Ovary (tissue), 9 donors: ENCODE results near the gene KRTAP17-1. TPM values are rescaled to one million over a fixed set of nuclear protein-coding genes. Genes with fewer than 3 reads are reported as not detected.
A peak's percentile ranks its signal among the peaks of the same experiment; 100 is the strongest.

Source experiments
- DNase-seq, 5 donors: peaks; one replicate each; pipeline ENCODE4 v3.0.0-alpha.2; 2019 to 2020
- H3K27ac ChIP-seq, 2 donors: fragments of 200-600 bp; one replicate each; pipeline versions ENCODE4 v1.5.1 to v1.8.0; 2019 to 2022
- H3K27me3 ChIP-seq: fragments of 200-600 bp; one replicate; pipeline ENCODE4 v1.8.0; 2022
- H3K36me3 ChIP-seq: fragments of 200-600 bp; sonication (generic); one replicate; pipeline ENCODE4 v1.5.1; 2019
- H3K4me1 ChIP-seq: one replicate; pipeline ENCODE4 v1.8.1; 2013; ENCODE audit warnings: mild to moderate bottlenecking, moderate library complexity; ENCODE audit not compliant: insufficient read depth
- H3K4me3 ChIP-seq: fragments of 200-600 bp; sonication (generic); one replicate; pipeline ENCODE4 v1.5.1; 2017
- H3K9me3 ChIP-seq, 2 donors: fragments of 200-600 bp in 1 of 2; sonication (generic) in 1 of 2; one replicate each; pipeline versions ENCODE4 v1.5.1 to v1.8.1; 2013 to 2019; ENCODE audit warnings: mild to moderate bottlenecking in 1 of 2, moderate library complexity in 1 of 2
- CTCF ChIP-seq, 3 donors: fragments of 450-650 bp in 2 of 3; fragments of 200-600 bp in 1 of 3; IDR thresholded peaks; one replicate each; pipeline versions ENCODE4 v1.5.1 to v1.8.0; 2016 to 2022; ENCODE audit warnings: antibody characterized with exemption in 3 of 3, mild to moderate bottlenecking in 1 of 3
- EP300 ChIP-seq: sonication (generic); formaldehyde crosslinking; IDR thresholded peaks from one replicate; pipeline ENCODE4 v1.6.1; 2017; ENCODE audit warnings: antibody characterized with exemption
- POLR2A ChIP-seq: fragments of 450-650 bp; IDR thresholded peaks from one replicate; pipeline ENCODE4 v1.6.1; 2017; ENCODE audit warnings: antibody characterized with exemption, mild to moderate bottlenecking, moderate library complexity
- WGBS, 3 donors: extraction: QIAGEN DNeasy Blood & Tissue Kit in 1 of 3; methylation state at CpG; one replicate each; pipeline versions ENCODE4 v1.1.5 to v1.1.7; 2013 to 2017; 5-methylcytosine and 5-hydroxymethylcytosine counted together
- intact Hi-C, 4 donors: fragments of 100-400 bp; cut with DNase I; formaldehyde crosslinking; loops; one replicate each; pipeline versions ENCODE4 v1.11.0 to v1.15.1; 2022 to 2023
- polyA plus RNA-seq, 2 donors: library from polyadenylated mRNA; stranded (reverse); fragments of 200-250 nt in 1 of 2; fragments of 350-450 nt in 1 of 2; fragmentation: Illumina TruSeq in 1 of 2; extraction: RNeasy Lipid Tissue Mini Kit (QIAGEN cat#74804) in 1 of 2; gene quantifications; one replicate each; pipeline ENCODE4 v1.2.3, GENCODE V29; 2013 to 2014
- total RNA-seq, 7 donors: library from RNA; depleted of rRNA in 2 of 7; stranded (reverse); fragments of >200 nt in 2 of 7; fragmentation: NEBNext Ultra II Directional in 3 of 7; extraction: Animal tissue kit (Norgen Biotek cat#: 25700) in 3 of 7; gene quantifications; one replicate each; pipeline versions ENCODE4 v1.1.0 to v1.2.4, GENCODE V29; 2016 to 2023
- donor health status: DM: no; HTN: no; CAD: no; lungs with moderate emphysema.
- donor health status: DM: no; HTN: no; CAD: no.
- donor health status: Bipolar disorder and iron deficiency.
- donor health status: DM: yes; HTN: yes; CAD: no.
- donor health status: DM: no; HTN: no; CAD: no.
- donor health status: DM: yes; HTN: yes; CAD: no.

The KRTAP17-1 gene
- total and polyA plus RNA-seq, 9 donors = not detected

GRCh38 chr17:41329279-41329948 lies 13.9 kb upstream of the KRTAP17-1 start:
- Histone ChIP-seq H3K27ac (no peak overlapping the region), H3K4me3 (no peak overlapping the region), H3K4me1 (peaks cover 4% of the 10 kb centered on the region), H3K27me3 (no peaks in the 10 kb centered on the region), H3K9me3 (no peaks in the 10 kb centered on the region), H3K36me3 (no peaks in the 10 kb centered on the region)
- intact Hi-C loops = no loop called here
- 52 to 56% (median 55%) methylated on average over 13 of the region's 13 CpGs for WGBS, 3 donors
- TF ChIP-seq EP300 = no peak
- TF ChIP-seq POLR2A = no peak
- TF ChIP-seq CTCF (IDR thresholded peaks at IDR 0.05) = no peak
- DNase-seq = peak in 1 of 5 donors; percentile 26

- Histone ChIP-seq H3K4me1 (peaks cover 4% of the 10 kb centered on the region), H3K36me3 (no peaks in the 10 kb centered on the region), H3K27ac (no peak overlapping the region), H3K9me3 (no peaks in the 10 kb centered on the region), H3K27me3 (no peaks in the 10 kb centered on the region), H3K4me3 (no peak overlapping the region)
- WGBS, 3 donors = 85 to 93% (median 88%) methylated on average over 7 of the region's 7 CpGs
- intact Hi-C loops = no loop called here
- DNase-seq = no peak
- TF ChIP-seq POLR2A = no peak
- no peak for TF ChIP-seq EP300
- no peak for TF ChIP-seq CTCF (IDR thresholded peaks at IDR 0.05)
These were observed 12.7 kb upstream of the KRTAP17-1 start for GRCh38 chr17:41328207-41328606.

GRCh38 chr17:41327411-41328120 lies 12.1 kb upstream of the KRTAP17-1 start:
- H3K36me3 ChIP-seq = no peaks in the 10 kb centered on the region
- 67 to 74% (median 71%) methylated on average over 8 of the region's 8 CpGs for WGBS, 3 donors
- H3K27me3 ChIP-seq = no peaks in the 10 kb centered on the region
- intact Hi-C loops = no loop called here
- no peak overlapping the region for H3K27ac ChIP-seq
- TF ChIP-seq EP300 (no peak), POLR2A (no peak), CTCF (IDR thresholded peaks at IDR 0.05) (no peak)
- no peak overlapping the region for H3K4me3 ChIP-seq
- peaks cover 4% of the 10 kb centered on the region for H3K4me1 ChIP-seq
- no peak for DNase-seq
- no peaks in the 10 kb centered on the region for H3K9me3 ChIP-seq

GRCh38 chr17:41326173-41327145 lies 10.9 kb upstream of the KRTAP17-1 start:
- Histone ChIP-seq H3K36me3 (no peaks in the 10 kb centered on the region), H3K4me1 (peaks cover 4% of the 10 kb centered on the region), H3K9me3 (no peaks in the 10 kb centered on the region), H3K27me3 (no peaks in the 10 kb centered on the region), H3K27ac (no peak overlapping the region), H3K4me3 (no peak overlapping the region)
- TF ChIP-seq EP300 (no peak), POLR2A (no peak), CTCF (IDR thresholded peaks at IDR 0.05) (no peak)
- WGBS, 3 donors = 89 to 90% (median 90%) methylated on average over 12 to 18 of the region's 18 CpGs
- intact Hi-C loops = no loop called here
- no peak for DNase-seq
